Measurements from ENCODE around the gene RARA. TPM values are rescaled to one million over a fixed set of nuclear protein-coding genes. Genes with fewer than 3 reads are reported as not detected.

The RARA gene
- total and polyA plus RNA-seq, 2 of the 4 experiments (the other 2 are of a cell fraction) = 9.0 to 12.7 TPM

GRCh38 chr17:40290629-40291280, 18.2 kb upstream of the RARA start:
- H3K23ac ChIP-seq (ENCODE audit: low read depth, low read length) = no peak overlapping the region
- ATAC-seq (ENCODE audit: low read depth) = peak; percentile 56
- H4K8ac ChIP-seq (ENCODE audit: low read depth in 2 of 2, low read length in 2 of 2) = peak overlapping the region in 1 of 2 experiments; percentile 43; a peak in 1 of 4 replicates
- H3K4me1 ChIP-seq (ENCODE audit: control insufficient read depth, insufficient read depth, low read length) = peaks cover 6% of the 10 kb centered on the region
- H3K4ac ChIP-seq (ENCODE audit: low read depth, low read length) = peak overlapping the region; percentile 57; the same call in 1 of the 2 replicates
- H4K5ac ChIP-seq (ENCODE audit: low read depth, low read length) = no peak overlapping the region; the same call in 1 of the 2 replicates
- no peaks in the 10 kb centered on the region for H3K27me3 ChIP-seq (ENCODE audit: control insufficient read depth, insufficient read depth, low read length)
- 0 out of 3 replicates have a peak overlapping the region, but pooled peaks have one; percentile 11 for H2BK15ac ChIP-seq (ENCODE audit: low read depth, low read length)
- H3K79me1 ChIP-seq (ENCODE audit: low read depth in 1 of 2, low read length in 2 of 2) = peaks cover 6 to 22% of the 10 kb centered on the region in 2 experiments; a peak in 3 of 4 replicates
- peaks cover under 1% of the 10 kb centered on the region for H3K36me3 ChIP-seq (ENCODE audit: control insufficient read depth, insufficient read depth, low read length)
- H2AK9ac ChIP-seq (replicated peaks; ENCODE audit: low read depth, low read length, poor library complexity) = no peak overlapping the region
- H2BK5ac ChIP-seq (ENCODE audit: low read depth, low read length, poor library complexity, severe bottlenecking) = peak overlapping the region; percentile 53
- peak; percentile 97 for DNase-seq
- no peaks in the 10 kb centered on the region for H3K9me3 ChIP-seq (ENCODE audit: control insufficient read depth, insufficient read depth, low read length)
- no peaks in the 10 kb centered on the region for H4K20me1 ChIP-seq (ENCODE audit: insufficient read depth, low read length)
- H2AFZ ChIP-seq (replicated peaks; ENCODE audit: low read length, poor library complexity) = no peak overlapping the region
- intact Hi-C loops (cut with micrococcal nuclease) (loop anchor here (1.0 to 2.0 kb wide), 3 partner anchors 88 to 277 kb away; no protein-coding TSS in a partner anchor), in situ Hi-C loops (cut with MboI; ENCODE audit: low sequenced_read_pairs) (loop anchor here (5.0 kb wide), 1 partner anchor 83 kb away; no protein-coding TSS in a partner anchor), dilution Hi-C loops (cut with HindIII; ENCODE audit: low sequenced_read_pairs, unreplicated experiment) (no loop called here)
- H2BK120ac ChIP-seq (ENCODE audit: low read depth, low read length) = no peak overlapping the region
- no peak overlapping the region for H3K18ac ChIP-seq (ENCODE audit: low read depth, low read length)
- BruUV-seq (replicated peaks) = no TSS peak
- peak overlapping the region; percentile 67 for H3K4me2 ChIP-seq (ENCODE audit: low read depth, low read length)
- WGBS, 2 experiments (ENCODE audit: extremely low coverage in 2 of 2, insufficient read length in 1 of 2) = no CpG with 5 or more reads among the region's 4 CpGs
- CTCF ChIA-PET = interaction anchor here (0.9 to 2.1 kb wide), 4 partner anchors 87 to 99 kb away, joined by 4 to 7 read pairs (median 5); no protein-coding TSS in a partner anchor
- H2BK20ac ChIP-seq (ENCODE audit: low read depth, low read length) = peak overlapping the region; percentile 37; the same call in 1 of the 2 replicates
- H3K56ac ChIP-seq (ENCODE audit: extremely low read depth, insufficient read depth, low read length) = no peak overlapping the region
- no peak overlapping the region for H3K9ac ChIP-seq (ENCODE audit: low read depth, low read length)
- H3K27ac ChIP-seq (ENCODE audit: insufficient read depth, low read length) = no peak overlapping the region; the same call in 1 of the 2 replicates
- H3K9me1 ChIP-seq (ENCODE audit: insufficient read depth, low read length) = peaks cover 7% of the 10 kb centered on the region
- H4K91ac ChIP-seq (ENCODE audit: insufficient read depth, low read depth, low read length) = no peak overlapping the region
- no peak overlapping the region for H2AK5ac ChIP-seq (ENCODE audit: low read depth, low read length)
- H3K14ac ChIP-seq (replicated peaks; ENCODE audit: low read depth, low read length) = no peak overlapping the region
- H3K4me3 ChIP-seq (ENCODE audit: insufficient read depth, low read depth, low read length) = no peak overlapping the region
- POLR2A ChIA-PET (ENCODE audit: unreplicated experiment) = no interaction called here
- peak; percentile 84 for TF ChIP-seq CTCF (conservative IDR thresholded peaks at IDR 0.05; ENCODE audit: low read depth, low read length)
- TF ChIP-seq, protein P1, sequence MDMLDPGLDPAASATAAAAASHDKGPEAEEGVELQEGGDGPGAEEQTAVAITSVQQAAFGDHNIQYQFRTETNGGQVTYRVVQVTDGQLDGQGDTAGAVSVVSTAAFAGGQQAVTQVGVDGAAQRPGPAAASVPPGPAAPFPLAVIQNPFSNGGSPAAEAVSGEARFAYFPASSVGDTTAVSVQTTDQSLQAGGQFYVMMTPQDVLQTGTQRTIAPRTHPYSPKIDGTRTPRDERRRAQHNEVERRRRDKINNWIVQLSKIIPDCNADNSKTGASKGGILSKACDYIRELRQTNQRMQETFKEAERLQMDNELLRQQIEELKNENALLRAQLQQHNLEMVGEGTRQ (IDR thresholded peaks at IDR 0.05; ENCODE audit: low read depth, low read length) = no peak
- TF ChIP-seq FOS (IDR thresholded peaks at IDR 0.05; ENCODE audit: low read depth, low read length) = peak; percentile 75
- peak; percentile 66; the same call in 1 of the 2 replicates for TF ChIP-seq MXI1 (IDR thresholded peaks at IDR 0.05; ENCODE audit: borderline replicate concordance, low read depth, low read length)
- TF ChIP-seq CEBPB (IDR thresholded peaks at IDR 0.05; ENCODE audit: low read depth, low read length) = peak; percentile 96
- TF ChIP-seq SMC3 (IDR thresholded peaks at IDR 0.05; ENCODE audit: low read depth, low read length) = peak; percentile 80
- TF ChIP-seq MAFK (IDR thresholded peaks at IDR 0.05; ENCODE audit: low read depth, low read length) = no peak
- TF ChIP-seq CHD1 (IDR thresholded peaks at IDR 0.05; ENCODE audit: low read depth, low read length) = no peak
- peak; percentile 78 for TF ChIP-seq BHLHE40 (IDR thresholded peaks at IDR 0.05; ENCODE audit: low read depth, low read length)
- no peak for TF ChIP-seq ELK1 (IDR thresholded peaks at IDR 0.05; ENCODE audit: borderline replicate concordance, low read depth, low read length)
- TF ChIP-seq RCOR1 (IDR thresholded peaks at IDR 0.05; ENCODE audit: insufficient replicate concordance, low read length) = peak; percentile 46
- TF ChIP-seq NFE2L2 (IDR thresholded peaks at IDR 0.05; ENCODE audit: low read depth, low read length) = no peak
- TF ChIP-seq RAD21 (IDR thresholded peaks at IDR 0.05; ENCODE audit: low read length) = peak; percentile 81
- no peak for TF ChIP-seq MAZ (IDR thresholded peaks at IDR 0.05; ENCODE audit: borderline replicate concordance, low read depth, low read length)

Measured in IMR-90 (cell line).